HG03565 (cell line): ENCODE results near the gene ZNF124.
A peak's percentile ranks its signal among the peaks of the same experiment; 100 is the strongest.
"Not testable (repeated sequence)": the region's sequence is repeated elsewhere in the genome, so short reads cannot be mapped to it uniquely, and the experiment has no call there.

Experiments used
- ATAC-seq: cut with Tn5 transposase; IDR thresholded peaks from one replicate; pipeline ENCODE4 v1.9.1; 2021; ENCODE audit warnings: mild to moderate bottlenecking, moderate library complexity; ENCODE audit not compliant: unreplicated experiment

The ZNF124 gene

GRCh38 chr1:247171875-247172563, at the start of gene ZNF124:
ZNF124 (minus strand) TSS chr1:247172020; CDS start chr1:247171877, 143 bp downstream.
- peak; percentile 97 for ATAC-seq

GRCh38 chr1:247220280-247220679, 48.5 kb upstream of the ZNF124 start:
- ATAC-seq, result not testable (repeated sequence)

GRCh38 chr1:247218121-247218651, 46.4 kb upstream of the ZNF124 start:
- ATAC-seq, result no peak

GRCh38 chr1:247216261-247216660, 44.4 kb upstream of the ZNF124 start:
- no peak for ATAC-seq

GRCh38 chr1:247212627-247213617, 41.1 kb upstream of the ZNF124 start:
- no peak for ATAC-seq

- peak; percentile 62 for ATAC-seq
These were observed 40.2 kb upstream of the ZNF124 start for GRCh38 chr1:247212012-247212411.

- ATAC-seq, result no peak
These were observed 39.5 kb upstream of the ZNF124 start for GRCh38 chr1:247211339-247211738.

GRCh38 chr1:247210376-247211117, 38.7 kb upstream of the ZNF124 start:
- ATAC-seq, result peak; percentile 81

- no peak for ATAC-seq
These were observed 38.2 kb upstream of the ZNF124 start for GRCh38 chr1:247210062-247210375.

- no peak for ATAC-seq
These were observed 37.6 kb upstream of the ZNF124 start for GRCh38 chr1:247209396-247209795.

GRCh38 chr1:247204177-247204647, 32.4 kb upstream of the ZNF124 start:
- no peak for ATAC-seq

GRCh38 chr1:247198781-247199180, 27.0 kb upstream of the ZNF124 start:
- ATAC-seq, result no peak

- no peak for ATAC-seq
These were observed 22.1 kb upstream of the ZNF124 start for GRCh38 chr1:247193958-247194357.

- ATAC-seq, result no peak
These were observed 18.4 kb upstream of the ZNF124 start for GRCh38 chr1:247189981-247190798.

GRCh38 chr1:247185667-247186066, 13.8 kb upstream of the ZNF124 start:
- ATAC-seq, result no peak

- ATAC-seq, result no peak
These were observed 12.4 kb upstream of the ZNF124 start for GRCh38 chr1:247184254-247184653.

GRCh38 chr1:247182994-247183393, 11.2 kb upstream of the ZNF124 start:
- no peak for ATAC-seq

- no peak for ATAC-seq
These were observed 8.8 kb upstream of the ZNF124 start for GRCh38 chr1:247180581-247180980.

- ATAC-seq, result no peak
These were observed 5.9 kb upstream of the ZNF124 start for GRCh38 chr1:247177755-247178154.

- ATAC-seq, result no peak
These were observed 3.6 kb upstream of the ZNF124 start for GRCh38 chr1:247175458-247175857.
